GM23338 (cell line): ENCODE data around the gene GPI.

Experiments
- CTCF ChIP-seq, 2 experiments: fragments of 200-600 bp in 1 of 2; sonication (generic) in 1 of 2; conservative IDR thresholded peaks; 2 replicates each; pipeline versions ENCODE4 v1.5.1 to v1.6.1; 2016 to 2017; ENCODE audit warnings: antibody characterized with exemption in 2 of 2, low read depth in 2 of 2, mild to moderate bottlenecking in 2 of 2, moderate library complexity in 1 of 2
- EZH2 ChIP-seq: fragments of 200-600 bp; sonication (generic); IDR thresholded peaks from one replicate; pipeline ENCODE4 v1.8.0; 2017; ENCODE audit warnings: antibody characterized with exemption, mild to moderate bottlenecking, low read depth; ENCODE audit not compliant: unreplicated experiment
- EZH2phosphoT487 ChIP-seq: fragments of 200-600 bp; sonication (generic); IDR thresholded peaks from one replicate; pipeline ENCODE4 v1.8.1; 2018; ENCODE audit warnings: antibody characterized with exemption; ENCODE audit not compliant: unreplicated experiment
- POLR2AphosphoS5 ChIP-seq: IDR thresholded peaks from 2 replicates; pipeline ENCODE4 v1.6.1; 2016; ENCODE audit warnings: antibody characterized with exemption, low read depth
- TF ChIP-seq, protein P1 (sequence below): IDR thresholded peaks from one replicate; pipeline ENCODE4 v1.6.1; 2018; ENCODE audit warnings: antibody characterized with exemption; ENCODE audit not compliant: unreplicated experiment

- no peak for TF ChIP-seq CTCF (conservative IDR thresholded peaks at IDR 0.05; ENCODE audit: low read depth in 2 of 2)
- no peak for TF ChIP-seq POLR2AphosphoS5
- TF ChIP-seq EZH2phosphoT487 = no peak
- TF ChIP-seq, protein P1, sequence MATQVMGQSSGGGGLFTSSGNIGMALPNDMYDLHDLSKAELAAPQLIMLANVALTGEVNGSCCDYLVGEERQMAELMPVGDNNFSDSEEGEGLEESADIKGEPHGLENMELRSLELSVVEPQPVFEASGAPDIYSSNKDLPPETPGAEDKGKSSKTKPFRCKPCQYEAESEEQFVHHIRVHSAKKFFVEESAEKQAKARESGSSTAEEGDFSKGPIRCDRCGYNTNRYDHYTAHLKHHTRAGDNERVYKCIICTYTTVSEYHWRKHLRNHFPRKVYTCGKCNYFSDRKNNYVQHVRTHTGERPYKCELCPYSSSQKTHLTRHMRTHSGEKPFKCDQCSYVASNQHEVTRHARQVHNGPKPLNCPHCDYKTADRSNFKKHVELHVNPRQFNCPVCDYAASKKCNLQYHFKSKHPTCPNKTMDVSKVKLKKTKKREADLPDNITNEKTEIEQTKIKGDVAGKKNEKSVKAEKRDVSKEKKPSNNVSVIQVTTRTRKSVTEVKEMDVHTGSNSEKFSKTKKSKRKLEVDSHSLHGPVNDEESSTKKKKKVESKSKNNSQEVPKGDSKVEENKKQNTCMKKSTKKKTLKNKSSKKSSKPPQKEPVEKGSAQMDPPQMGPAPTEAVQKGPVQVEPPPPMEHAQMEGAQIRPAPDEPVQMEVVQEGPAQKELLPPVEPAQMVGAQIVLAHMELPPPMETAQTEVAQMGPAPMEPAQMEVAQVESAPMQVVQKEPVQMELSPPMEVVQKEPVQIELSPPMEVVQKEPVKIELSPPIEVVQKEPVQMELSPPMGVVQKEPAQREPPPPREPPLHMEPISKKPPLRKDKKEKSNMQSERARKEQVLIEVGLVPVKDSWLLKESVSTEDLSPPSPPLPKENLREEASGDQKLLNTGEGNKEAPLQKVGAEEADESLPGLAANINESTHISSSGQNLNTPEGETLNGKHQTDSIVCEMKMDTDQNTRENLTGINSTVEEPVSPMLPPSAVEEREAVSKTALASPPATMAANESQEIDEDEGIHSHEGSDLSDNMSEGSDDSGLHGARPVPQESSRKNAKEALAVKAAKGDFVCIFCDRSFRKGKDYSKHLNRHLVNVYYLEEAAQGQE = no peak
- no peak for TF ChIP-seq EZH2
These were observed 44.7 kb upstream of the GPI start for GRCh38 chr19:34320277-34320676.
